GM19468 (cell line): ENCODE data around the gene SH3RF2.
"Not testable (repeated sequence)": the region's sequence is repeated elsewhere in the genome, so short reads cannot be mapped to it uniquely, and the experiment has no call there.

ENCODE experiments used
- ATAC-seq: cut with Tn5 transposase; IDR thresholded peaks from one replicate; pipeline ENCODE4 v1.9.1; 2021; ENCODE audit warnings: mild to moderate bottlenecking, moderate library complexity, moderate number of reproducible peaks; ENCODE audit not compliant: unreplicated experiment; ENCODE audit errors: extremely low read depth

The SH3RF2 gene, protein sequence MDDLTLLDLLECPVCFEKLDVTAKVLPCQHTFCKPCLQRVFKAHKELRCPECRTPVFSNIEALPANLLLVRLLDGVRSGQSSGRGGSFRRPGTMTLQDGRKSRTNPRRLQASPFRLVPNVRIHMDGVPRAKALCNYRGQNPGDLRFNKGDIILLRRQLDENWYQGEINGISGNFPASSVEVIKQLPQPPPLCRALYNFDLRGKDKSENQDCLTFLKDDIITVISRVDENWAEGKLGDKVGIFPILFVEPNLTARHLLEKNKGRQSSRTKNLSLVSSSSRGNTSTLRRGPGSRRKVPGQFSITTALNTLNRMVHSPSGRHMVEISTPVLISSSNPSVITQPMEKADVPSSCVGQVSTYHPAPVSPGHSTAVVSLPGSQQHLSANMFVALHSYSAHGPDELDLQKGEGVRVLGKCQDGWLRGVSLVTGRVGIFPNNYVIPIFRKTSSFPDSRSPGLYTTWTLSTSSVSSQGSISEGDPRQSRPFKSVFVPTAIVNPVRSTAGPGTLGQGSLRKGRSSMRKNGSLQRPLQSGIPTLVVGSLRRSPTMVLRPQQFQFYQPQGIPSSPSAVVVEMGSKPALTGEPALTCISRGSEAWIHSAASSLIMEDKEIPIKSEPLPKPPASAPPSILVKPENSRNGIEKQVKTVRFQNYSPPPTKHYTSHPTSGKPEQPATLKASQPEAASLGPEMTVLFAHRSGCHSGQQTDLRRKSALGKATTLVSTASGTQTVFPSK

DNA sequence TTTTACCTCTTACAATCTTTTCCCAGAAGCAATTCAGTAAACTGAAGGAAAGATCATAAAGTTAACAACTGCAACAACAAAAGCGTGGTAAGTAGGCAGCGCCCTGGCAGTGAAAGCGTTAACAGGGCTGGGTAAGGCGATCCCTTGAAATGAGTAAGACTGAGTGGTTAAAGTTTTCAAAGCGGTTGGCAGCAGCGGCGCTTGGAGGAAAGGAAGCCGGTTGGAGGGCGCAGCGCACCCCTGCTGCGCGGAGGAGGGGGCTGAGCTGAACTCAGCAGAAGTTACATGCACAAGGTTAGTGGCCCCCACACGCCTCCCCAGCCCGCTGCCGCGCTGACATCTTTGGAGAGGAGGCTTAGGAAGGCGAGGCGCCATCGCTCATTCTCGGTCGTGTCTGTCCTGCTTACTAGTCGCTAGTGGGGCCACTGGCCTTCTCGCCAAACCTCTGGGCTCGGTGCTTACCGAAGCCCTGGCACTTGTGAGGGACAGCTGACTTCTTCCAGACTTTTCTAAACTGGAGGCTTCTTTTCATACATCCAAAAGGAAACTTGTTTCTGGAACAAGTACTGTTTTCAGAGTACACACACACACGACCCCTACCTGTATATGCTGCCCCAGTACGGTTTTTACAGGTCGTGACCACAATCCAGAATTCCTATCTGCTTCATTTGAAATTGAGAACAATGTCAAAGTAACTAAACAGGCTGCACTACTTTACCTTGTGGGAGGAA lies at the start of gene SH3RF2:
Gene SH3RF2, plus strand, starts transcription at position 178 of the 731 bp plus-strand sequence. CDS start 1,351 bp downstream, outside the sequence.
- no peak for ATAC-seq

DNA sequence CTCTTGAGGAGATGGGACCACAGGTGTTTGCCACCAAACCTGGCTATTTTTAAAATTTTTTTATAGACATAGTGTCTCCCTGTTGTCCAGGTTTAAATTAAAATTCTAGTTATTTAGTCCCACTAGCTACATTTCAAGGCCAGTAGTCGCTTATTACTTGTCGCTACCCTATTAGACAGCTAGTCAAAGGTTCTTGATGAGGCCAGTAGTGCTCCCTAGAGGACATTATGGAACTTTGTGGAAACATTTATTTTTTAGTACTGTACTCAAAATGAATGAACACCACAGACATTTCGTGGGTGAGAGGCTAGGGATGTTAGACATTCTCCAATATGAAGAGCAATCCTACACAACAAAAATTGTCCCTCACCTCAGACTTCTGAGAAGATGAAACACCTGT lies 49.2 kb upstream of the SH3RF2 start:
- no peak for ATAC-seq

DNA sequence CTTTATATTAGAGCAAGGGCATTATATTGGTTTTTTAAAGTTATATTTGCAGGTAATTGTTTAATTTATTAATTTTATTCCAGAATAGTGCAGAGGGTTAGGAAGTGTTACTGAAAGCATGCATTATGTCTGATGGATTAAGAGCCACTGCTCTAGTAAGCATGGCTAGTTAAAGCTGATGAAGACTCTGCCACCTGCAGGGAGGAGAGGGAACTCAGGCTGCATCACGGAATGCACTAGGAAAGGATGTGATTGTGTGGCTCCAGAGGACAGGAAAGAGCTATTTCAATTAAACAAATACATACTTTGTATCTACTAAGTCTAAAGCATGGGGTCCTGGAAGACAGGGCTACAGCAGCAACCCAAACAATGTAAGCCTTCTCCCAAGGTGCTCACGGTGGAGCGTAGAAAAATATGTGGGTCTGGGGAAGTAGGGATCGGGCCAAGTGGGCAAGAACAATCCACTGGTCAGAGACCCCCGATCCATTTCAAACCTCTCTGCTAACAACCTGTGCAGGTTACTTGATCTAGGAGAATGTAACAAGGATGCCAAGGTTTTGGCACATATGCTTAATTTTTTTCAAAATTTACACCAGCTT lies 48.3 kb upstream of the SH3RF2 start:
- ATAC-seq = no peak

DNA sequence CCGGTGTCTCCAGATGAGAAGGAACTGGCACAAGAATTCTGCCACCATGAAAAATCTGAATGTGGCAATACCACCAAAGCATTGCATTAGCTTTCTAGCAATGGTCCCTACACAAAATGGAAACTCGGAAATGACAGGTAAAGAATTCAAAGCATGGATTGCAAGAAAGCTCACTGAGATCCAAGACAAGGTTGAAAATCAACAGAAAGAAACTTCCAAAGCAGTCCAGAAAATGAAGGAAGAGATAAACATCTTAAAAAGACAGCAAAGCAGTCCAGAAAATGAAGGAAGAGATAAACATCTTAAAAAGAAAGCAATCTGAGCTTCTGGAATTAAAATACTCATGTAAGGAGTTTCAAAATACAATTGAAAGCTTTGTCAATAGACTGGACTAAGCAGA lies 46.8 kb upstream of the SH3RF2 start:
- ATAC-seq = no peak

DNA sequence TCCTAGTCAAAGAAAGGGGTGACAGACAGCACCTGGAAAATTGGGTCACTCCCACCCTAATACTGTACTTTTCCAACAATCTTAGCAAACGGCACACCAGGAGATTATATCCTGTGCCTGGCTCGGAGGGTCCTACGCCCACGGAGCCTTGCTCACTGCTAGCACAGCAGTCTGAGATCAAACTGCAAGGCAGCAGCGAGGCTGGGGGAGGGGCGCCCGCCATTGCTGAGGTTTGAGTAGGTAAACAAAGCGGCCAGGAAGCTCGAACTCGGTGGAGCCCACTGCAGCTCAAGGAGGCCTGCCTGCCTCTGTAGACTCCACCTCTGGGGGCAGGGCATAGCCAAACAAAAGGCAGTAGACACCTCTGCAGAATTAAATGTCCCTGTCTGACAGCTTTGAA lies 45.0 kb upstream of the SH3RF2 start:
- ATAC-seq = not testable (repeated sequence)

DNA sequence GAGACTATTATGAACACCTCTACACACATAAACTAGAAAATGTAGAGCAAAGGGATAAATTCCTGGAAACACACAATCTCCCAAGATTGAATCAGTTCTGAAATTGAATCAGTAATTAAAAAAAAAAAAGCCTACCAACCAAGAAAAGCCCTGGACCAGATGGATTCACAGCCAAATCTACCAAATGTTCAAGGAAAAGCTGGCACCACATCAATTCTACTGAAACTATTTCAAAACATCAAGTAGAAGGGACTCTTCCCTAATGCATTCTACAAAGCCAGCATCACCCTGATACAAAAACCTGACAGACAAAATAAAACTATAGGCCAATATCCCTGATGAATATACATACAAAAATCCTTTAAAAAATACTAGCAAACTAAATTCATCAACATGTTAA lies 38.2 kb upstream of the SH3RF2 start:
- ATAC-seq = no peak

DNA sequence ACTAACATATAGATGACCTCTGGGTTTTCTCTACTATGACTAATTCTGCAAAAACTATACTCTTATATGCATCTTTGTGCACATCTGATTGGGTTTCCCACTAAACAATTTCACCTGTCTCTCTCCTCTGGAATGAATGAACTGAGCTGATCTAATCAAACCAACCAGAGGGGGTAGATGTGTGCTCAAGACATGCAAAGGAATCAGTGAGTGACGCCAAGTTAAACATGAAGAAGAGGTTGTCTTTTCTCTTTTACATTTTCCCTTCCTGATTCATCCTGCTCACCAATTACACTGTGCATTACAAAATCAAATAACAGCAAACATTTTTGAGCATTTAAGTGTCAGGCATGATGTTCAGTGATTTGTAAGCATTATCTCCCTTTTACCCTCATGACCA lies 34.0 kb upstream of the SH3RF2 start:
- ATAC-seq = no peak

DNA sequence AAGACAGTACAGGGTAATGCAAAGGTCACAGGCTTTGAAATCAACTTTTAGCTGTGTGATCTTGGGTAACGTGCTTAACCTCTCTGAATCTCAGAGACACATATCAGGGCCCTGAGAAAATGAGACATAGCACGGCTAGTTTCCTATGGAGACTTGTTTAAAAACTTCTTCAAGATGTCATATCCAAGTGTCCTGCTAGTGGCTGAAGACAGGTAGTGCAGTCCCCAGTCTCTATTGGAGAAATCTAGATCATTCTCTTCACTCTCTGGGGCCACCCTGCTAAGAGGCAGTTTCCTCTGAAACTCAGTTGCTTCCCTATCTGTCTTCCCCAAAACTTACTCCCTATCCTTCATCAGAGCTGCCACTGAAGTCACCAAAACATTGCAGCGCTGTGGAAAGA lies 33.3 kb upstream of the SH3RF2 start:
- no peak for ATAC-seq

DNA sequence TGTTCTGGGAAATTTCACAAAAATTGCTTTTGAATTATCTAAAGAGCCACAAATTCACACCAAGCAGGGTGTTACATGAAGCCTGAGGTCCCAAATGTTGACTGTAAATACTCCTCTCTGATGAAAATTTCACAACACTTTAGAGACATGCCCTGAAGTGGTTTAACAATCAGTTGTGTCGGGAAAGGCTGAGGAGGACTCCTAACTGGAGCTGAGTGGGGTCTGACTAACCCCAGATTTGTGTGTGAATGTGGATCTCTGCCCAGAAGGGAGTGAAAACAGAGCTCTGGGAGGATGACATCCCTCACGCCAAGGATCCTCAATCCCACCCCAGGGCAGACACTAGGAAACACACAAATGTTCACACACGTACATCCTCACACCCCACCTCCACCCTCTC lies 32.5 kb upstream of the SH3RF2 start:
- no peak for ATAC-seq

DNA sequence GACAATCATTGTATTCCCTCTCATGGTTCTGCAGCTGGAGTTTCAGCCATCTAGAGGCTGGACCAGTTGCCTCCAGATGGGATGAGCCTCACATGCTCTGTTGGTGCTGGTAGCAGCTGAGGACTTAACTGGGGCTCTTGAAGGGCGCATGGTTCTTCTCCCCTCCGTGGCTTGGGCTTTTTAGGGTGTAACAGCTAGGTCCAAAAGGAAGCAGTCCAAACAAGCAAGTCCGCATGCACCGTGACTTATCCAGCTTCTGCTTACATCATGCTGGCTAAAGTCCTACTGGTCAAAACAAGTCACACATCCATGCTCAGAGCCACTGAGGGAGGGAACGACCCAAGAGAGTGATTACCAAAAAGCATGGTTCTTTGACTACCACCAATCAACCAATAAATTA lies 31.6 kb upstream of the SH3RF2 start:
- ATAC-seq = no peak

DNA sequence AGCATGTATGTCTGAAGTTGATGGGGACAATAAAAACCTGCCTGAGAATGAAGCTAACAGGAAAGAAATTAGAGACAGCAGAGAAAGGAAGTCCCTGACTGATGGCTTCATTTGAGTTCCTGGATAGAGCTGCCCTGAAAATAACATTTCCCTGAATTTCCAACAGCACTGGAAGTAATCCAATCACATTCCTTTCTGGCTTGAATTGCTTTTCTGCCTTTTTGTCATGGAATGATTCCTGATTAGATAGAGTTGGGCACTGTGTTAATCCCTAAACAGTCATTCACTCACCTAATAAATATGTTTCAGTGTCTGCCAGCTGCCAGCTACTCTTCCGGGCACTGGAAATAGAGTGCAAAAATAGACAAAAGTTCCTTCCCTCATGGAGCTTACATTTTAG lies 30.0 kb upstream of the SH3RF2 start:
- no peak for ATAC-seq

DNA sequence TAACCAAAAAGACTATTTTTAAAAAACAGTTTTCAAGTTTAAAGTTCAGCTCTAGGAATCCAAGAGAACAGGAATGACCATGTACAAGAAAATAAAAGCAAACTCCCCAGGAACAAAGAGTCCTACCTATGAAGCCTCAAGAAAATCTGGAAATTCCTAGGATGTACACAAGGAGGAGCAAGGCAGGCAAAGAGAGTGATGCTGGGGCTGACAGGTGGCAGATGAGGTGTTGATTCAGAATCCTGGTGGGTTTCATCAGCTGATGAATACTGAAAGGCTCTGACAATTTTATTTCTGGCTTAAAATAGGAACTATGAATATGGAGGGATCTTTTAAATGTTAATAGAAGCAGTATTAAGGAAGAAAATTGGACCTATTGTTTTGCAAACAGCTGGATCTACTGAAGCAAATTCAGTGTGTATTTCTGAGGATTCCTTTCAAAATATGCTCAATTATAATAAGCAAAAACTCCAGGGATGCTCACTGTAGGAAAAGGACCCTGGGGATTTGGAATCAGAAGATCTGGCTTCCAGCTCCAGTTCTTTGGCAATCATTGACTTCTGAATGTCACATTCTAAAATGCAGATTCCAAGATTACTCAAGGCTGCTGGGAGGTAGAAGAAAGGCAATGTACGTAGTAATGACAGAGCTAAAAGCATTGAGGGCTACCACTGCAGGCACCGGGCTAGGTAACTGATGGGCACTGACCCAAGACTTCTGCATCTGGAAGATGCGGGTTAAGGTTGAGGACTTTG lies 28.0 kb upstream of the SH3RF2 start:
- ATAC-seq = no peak

DNA sequence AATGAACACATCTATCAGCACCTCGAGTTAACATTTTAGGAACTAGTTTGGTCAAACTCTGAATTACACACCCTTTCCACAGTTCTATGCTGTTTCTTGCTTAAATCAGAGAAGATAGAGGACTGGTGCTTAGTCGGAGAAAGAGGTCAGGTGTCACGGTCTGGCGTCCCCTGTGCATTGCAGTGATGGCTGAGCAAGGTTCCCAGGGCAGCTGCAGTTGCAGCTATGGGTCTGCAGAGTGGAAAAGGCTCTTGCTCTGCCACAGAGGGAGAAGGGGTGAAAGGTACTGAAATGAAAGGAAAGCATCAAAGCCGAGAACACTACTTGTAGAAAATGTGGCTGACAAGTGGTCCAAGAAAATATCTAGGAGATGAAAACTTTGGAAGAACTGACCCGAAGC lies 25.2 kb upstream of the SH3RF2 start:
- ATAC-seq = no peak

DNA sequence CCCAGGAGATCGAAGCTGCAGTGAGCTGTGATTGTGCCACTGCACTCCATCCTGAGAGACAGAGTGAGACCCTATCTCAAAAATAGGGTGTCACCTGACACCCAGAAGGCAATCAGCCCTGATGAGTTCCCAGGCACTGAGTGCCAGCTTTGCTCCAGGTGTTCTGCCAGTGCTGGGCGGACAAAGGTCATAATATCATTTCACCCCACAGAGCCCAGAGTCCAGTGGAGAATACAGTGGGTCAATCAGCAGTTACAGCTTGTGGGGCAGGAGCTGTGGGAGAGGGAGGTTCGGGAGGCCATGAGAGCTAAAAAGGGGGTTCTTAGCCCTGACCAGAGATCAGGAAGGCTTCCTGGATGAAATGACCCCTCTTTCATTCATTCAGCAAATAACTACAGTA lies 24.4 kb upstream of the SH3RF2 start:
- no peak for ATAC-seq

DNA sequence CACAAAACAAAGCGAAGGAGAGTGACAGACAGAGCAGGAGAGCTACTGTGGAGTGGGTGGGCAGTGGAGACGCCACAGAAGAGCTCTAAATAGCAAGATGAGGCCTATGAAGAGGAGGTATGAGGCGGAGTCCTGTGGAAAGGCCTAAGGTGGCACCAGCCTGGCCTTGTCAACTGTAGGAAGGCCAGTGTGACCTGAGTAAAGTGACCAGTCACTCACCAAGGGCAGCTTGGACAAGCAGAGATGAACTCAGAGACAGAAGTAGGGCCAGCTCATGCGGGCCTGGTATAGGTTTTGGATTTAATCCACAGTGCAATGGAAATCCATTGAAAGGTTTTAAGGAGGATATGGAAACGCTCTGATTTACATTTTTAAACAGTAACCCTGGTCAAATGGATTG lies 23.8 kb upstream of the SH3RF2 start:
- no peak for ATAC-seq

DNA sequence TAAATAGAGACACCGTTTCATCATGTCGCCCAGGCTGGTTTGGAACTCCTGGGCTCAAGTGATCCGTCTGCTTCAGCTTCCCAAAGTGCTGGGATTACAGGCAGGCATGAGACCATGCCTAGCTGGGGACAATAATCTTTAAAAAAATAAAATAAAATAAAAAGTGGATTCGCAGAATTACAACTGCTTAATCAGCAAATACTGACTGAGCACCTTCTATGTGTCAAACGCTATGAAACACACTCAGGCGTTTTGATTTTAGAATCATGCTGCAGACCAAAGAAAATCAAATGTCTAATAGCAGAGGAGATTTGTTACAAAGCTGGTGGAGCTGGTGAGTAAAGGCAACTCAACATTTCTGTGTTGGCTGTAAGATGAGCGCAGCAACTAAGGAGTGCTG lies 22.7 kb upstream of the SH3RF2 start:
- no peak for ATAC-seq

DNA sequence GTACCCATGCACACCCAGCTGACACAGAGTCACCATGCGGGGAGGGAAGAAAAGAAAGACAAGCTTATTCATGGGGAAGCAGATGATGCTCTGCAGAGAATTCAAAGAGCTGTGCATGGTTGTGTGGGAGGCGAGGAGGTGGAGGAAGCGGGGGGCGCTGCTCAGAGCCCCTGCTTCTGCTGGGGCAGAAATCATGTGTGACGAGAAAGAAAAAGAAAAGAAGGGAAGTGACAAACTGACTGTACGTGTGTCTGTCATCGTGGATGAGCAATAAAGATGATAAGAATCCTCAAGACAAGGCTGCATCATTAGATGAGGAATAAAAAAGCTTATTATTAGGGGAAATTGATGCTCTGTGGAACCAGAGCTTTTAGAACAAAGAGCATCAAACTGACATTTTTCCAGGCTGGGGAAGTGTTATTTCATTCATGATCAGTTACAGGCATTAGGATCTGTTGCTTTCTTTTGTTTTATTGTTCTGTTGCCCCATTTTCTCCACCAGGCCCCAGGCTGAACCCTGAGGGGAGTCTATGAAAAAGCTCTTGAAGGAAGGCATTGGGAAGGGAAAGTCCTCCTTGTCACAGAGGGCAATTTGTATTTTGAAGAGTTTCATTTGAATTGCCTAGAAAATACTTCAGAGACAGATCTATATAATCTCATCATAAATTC lies 20.3 kb upstream of the SH3RF2 start:
- no peak for ATAC-seq

DNA sequence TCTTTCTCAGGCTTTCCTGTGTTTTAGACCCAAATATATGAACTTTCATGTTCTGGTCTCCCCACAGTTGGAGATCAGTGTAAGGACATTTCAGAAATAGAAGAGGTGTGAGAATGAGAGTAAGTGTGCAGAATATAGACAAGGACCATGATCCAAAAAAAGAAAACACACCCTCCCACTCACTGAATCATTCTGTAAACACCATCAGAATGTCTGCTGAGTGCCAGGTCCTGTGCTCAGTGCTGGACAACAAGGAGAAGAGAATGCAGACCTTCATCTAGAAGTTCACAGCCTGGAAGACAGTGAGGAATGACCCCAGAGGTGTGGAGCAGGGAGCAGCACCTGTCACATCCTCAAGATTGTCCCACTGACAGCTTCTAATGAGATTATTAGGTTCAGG lies 19.1 kb upstream of the SH3RF2 start:
- no peak for ATAC-seq

DNA sequence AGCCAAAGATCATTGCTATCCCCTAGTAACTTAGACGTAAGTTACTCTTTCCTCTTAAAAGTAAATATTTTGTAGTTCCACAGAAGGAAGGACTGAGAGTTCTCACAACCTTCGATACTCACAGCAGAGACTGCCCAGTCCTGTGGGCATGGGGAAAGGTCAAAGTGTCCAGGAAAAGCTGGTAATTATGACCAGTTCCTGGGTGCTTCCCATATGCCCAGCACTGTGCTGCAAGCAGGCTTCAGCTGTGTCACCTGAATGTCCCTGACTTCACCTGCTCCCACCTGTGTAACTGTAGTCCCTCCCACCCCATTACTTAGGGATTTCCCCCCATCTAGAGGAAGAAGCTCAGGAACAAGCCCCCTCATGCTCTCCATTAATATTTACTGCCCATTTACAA lies 18.0 kb upstream of the SH3RF2 start:
- no peak for ATAC-seq
